SIG-M5 treated with dmso at 0.1 percent for 504 hours (cell line): Measurements from ENCODE around the gene UTS2R.

ENCODE experiments used
- DNase-seq: peaks from one replicate; lab custom pipeline; 2025; ENCODE audit not compliant: unreplicated experiment; lab: John Stamatoyannopoulos, UW

Gene UTS2R

DNA sequence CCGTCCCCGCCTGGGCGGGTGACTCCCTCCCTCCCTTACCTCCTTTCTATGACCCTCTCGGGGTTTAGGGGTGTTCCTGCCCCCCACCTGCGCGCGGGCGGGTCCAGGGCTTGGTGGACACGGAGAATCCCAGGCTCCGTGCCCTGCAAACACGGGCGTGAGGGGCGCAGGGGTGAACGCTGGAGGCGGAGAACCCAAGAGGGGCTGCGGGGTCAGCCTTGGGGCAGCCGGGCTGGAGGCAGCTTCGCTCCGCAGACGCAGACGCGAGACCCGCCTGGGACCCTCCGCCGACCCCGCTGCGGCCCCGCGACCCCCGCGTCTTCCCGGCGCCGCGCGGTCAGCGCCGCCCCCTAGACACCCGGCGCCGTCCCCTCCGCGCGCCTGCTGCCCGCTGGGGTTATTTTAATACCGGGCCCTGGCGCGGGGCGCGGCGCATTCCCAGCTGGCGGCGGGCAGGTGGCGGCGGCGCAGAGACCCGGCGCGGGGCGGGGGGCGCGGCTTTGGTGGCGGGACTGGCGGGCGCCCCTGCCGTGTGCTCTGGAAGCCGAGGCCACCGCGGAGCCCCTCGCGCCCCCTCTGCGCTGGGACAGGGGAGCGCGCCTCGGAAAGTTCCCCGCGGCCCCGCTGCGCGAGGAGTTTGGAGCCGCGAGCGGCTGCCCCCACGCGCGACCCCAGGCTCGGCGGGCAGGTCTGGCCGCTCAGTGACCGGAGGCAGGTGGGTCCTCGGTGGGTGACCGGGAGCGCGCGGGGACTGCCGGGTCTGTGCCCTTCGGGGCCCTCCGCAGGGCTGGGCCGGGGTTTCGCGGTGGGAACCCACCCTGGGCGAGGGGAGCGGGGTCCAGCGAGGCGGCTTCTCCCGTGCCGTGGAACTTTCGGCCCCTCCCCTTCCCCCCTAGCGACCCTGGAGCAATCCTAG lies at the start of gene UTS2R:
TSS of gene UTS2R (plus strand) at position 433 of the 916 bp plus-strand sequence. CDS start 2,560 bp downstream, outside the sequence.
- DNase-seq: no peak

GRCh38 chr17:82321947-82322466 lies 49.6 kb upstream of the UTS2R start:
- DNase-seq: no peak

DNA sequence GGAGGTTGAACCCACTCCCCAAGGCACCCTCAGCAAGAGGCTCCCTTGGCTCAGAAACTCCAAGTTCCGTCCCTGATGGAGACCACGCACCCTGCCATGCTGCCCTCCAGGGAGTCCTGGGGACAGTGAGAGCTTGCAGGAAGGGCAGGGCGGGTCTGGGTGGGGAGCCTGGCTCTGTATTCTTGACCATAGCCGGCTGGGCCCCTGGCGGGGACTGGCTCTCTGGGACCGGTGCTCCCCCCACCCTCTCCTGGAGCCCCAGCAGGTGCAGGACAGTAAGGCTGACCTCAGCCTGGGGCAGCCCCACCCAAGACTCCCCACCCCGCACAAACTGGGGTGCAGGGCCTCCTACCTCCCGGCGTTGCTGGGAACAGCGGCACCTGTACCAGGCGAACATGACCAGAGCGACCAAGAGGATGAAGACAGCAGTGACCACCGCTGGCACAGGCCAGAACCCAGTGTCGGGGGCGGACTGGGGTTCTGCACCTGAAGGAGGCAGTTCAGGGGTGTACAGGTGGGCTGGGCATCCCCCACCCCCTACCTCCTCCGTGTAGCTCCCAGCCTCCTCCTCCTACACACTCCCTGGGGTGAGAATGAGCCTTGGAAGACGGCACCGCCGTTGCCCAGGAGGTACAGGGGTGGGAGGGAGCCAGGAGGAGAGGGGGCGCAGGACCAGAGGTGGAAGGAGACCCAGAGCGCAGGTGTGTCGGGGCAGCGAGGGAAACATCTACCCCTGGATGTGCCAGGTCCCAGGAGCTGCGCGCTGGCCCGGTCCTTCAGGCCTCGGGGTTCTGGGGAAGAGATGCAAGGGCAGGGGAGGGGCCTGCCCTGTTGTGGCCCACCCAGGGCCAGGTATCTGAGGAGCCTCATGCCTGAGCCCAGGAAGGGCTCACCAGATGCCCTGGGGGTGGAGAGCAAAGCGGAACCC lies 48.8 kb upstream of the UTS2R start:
- no peak for DNase-seq

DNA sequence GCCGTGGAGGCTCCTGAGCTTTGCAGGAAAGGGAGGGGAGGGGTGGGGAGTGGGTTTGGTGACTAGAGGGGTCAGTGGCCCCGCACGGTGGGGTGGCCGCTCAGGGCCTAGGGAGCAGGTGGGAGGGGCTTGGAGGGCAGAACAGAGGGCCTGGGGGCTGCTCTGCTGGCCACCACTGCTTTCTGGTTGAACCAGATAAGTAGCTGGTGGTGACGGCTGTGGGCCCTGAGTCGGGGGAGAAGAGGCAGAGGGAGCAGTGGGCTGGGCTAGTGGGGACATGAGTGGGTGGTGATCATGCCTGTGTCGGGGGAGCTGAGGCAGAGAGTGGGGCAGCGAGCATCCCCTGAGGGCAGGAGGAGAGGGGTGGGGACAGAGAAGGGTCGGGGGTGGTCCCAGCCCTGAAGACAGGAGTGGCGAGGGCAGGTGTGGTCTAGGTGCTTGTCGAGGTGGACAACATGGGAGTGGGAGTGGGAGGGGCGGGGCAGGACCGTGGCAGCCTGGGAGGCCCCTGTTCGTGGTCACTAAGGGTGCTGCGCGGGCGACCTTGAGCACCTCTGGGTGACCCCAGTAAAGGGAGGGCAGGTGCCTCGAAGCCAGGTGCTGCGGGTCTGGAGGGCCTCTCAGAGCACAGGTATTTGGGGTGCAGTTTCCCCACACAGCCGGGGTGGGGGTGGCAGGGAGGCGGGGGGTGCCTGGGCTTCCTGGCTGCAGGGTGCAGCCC lies 47.9 kb upstream of the UTS2R start:
- DNase-seq: no peak

DNA sequence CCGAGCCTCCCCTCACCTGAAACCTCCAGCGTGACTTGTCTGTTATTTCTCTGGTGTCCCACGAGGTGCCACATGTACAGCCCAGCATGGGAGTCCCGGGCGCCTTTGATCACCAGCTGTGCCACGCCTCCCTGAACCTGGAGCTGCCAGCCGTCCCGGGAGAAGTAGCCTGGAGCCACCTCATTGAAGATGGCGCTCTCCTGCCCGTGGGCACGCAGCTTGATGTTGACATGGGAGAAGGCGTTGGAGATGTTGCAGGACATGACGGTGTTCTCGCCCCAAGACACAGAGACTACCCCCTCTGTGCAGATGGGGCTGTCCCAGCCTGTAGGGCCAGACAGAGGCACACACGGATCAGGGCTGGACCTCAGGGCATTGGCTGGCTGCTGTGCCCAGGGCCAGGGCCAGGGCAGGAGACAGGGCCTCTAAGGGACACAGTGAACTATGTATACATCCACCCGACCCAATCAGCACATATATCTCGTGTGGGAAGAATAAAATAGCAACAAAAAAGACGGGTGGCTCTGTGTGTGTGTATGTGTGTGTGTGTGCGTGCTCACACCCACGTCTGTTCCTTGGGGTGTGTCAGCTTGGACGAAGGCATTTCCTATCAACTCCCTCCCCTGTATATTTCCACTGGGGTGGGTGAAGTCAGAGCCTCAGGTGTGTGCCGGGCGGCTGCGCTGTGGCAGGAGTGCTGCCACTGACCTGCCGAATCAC lies 46.8 kb upstream of the UTS2R start:
- DNase-seq: no peak

GRCh38 chr17:82325286-82326180 lies 46.0 kb upstream of the UTS2R start:
- DNase-seq: no peak

- DNase-seq: no peak
Measured at GRCh38 chr17:82327289-82327688, 44.3 kb upstream of the UTS2R start.

DNA sequence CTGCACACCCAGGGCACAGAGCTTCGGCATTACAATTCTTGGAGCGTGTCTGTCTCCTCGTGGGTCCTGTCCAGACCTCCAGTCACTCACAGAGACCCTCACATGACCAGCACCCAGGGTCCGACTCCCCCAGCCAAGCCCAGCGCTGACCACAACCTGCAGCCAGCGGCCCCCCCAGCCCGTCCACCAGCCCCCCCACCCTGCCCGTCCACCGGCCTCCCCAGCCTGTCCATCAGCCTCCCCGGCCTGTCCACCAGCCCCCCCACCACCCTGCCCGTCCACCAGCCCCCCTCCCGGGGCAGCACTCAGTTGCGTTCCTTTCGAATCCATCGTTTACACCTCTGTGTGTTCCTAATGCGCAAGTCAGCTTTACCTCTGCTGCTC lies 43.8 kb upstream of the UTS2R start:
- DNase-seq: no peak

- DNase-seq: no peak
Measured at GRCh38 chr17:82328141-82328993, 43.2 kb upstream of the UTS2R start.

DNA sequence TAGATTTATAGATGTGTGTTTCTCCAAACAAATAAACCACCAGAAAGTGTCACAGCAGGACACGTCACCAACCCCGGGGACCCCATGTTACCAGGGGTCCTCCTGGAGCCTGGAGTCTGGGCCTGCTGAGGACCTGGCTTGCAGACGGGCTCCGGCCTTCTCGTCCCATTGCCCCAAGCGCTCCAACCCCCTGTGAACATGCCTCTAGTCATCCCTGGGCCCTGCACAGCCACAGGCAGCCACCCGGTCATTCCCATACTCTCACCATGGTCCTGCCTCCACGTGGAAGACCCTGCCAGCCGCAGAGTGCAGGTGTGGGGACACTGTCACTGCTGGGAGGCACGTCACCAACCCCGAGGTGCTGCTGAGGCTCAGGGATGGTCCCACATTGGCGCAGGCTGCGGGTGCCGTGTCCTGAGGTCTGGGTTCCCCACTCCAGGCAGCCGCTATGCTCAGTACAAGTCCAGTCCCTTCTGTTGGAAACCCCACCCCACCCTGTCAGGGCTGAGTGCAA lies 42.5 kb upstream of the UTS2R start:
- no peak for DNase-seq

GRCh38 chr17:82329683-82330321 lies 41.8 kb upstream of the UTS2R start:
- DNase-seq: no peak

DNA sequence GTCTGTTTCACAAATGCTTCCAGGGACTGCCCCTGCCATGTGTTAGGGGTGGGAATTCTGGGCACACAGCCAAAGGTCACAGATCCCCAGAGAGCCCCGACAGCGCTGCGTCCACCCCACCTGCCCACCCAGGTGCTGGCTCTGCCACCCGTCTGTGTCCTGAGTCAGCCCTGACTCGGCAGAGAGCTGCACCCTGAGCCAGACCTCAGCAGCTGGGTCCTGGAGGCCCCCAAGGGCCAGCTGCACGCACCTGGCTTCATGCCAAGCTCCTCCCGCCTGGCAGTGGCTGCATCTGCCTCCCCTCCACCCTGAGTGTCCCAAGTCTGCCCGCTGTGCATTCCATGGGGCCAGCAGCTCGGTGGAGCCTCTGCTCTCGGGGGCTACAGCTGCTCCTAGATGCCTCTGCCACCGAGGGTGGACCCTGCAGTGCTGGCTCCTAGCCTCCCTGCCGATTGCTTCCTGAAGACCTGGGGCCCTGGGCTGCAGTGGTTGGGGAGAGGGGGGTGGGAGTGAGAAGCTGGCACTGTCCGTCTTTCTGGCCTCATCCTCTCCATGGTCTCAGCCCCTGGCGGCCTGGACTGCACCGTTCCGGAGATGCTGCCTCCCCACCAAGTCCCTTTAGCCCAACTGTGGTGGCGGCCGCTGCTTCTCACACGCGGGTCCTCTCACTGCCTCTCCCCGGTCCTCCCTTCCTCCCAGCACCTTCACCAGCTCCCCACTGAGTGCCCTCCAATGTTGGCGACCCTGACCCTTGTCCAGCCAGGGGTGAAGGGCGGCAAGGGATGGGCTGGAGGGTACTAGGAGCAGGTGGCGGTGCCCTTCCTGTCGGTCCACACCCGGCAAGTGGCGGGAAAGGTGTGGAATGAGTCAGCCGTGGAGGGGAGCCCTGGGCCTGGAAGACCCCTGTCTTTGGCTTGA lies 41.0 kb upstream of the UTS2R start:
- no peak for DNase-seq

GRCh38 chr17:82331345-82331939 lies 40.1 kb upstream of the UTS2R start:
- no peak for DNase-seq

GRCh38 chr17:82332669-82333278 lies 38.8 kb upstream of the UTS2R start:
- DNase-seq: no peak

- no peak for DNase-seq
Measured at GRCh38 chr17:82333279-82334171, 38.0 kb upstream of the UTS2R start, which contains the start of gene SECTM1. TSS of gene SECTM1 (minus strand) at chr17:82333766. CDS start at chr17:82327240, 6,526 bp downstream.
